K562 (cell line): Measurements from ENCODE around the gene ANXA4. TPM values are rescaled to one million over a fixed set of nuclear protein-coding genes. Genes with fewer than 3 reads are reported as not detected.

Experiments
- ARID1B ChIP-seq: fragments of 450-650 bp; IDR thresholded peaks from 2 replicates; pipeline ENCODE4 v1.6.1; 2016; ENCODE audit warnings: antibody characterized with exemption, mild to moderate bottlenecking, inconsistent platforms
- ARNT ChIP-seq, 2 experiments: fragments of 450-650 bp; IDR thresholded peaks; 2 replicates each; pipeline ENCODE4 v1.6.1; 2016; ENCODE audit warnings: mild to moderate bottlenecking in 1 of 2
- ATF3 ChIP-seq, 2 experiments: fragments of 450-650 bp in 1 of 2; sonication (generic) in 1 of 2; formaldehyde crosslinking in 1 of 2; IDR thresholded peaks in 1 of 2; conservative IDR thresholded peaks in 1 of 2; 2 replicates each; pipeline versions ENCODE4 v1.6.1 to v1.8.1; 2016 to 2023; ENCODE audit warnings: mild to moderate bottlenecking in 2 of 2, moderate library complexity in 2 of 2, inconsistent platforms in 1 of 2, missing genetic modification reagents in 1 of 2
- ATF7 ChIP-seq: fragments of 450-650 bp; IDR thresholded peaks from 2 replicates; pipeline ENCODE4 v1.7.1; 2014; ENCODE audit warnings: mild to moderate bottlenecking, moderate library complexity
- CXXC5 ChIP-seq: fragments of 250-450 bp; sonication (Bioruptor Pico); IDR thresholded peaks from 2 replicates; pipeline ENCODE4 v1.8.0; 2022; ENCODE audit warnings: inconsistent platforms, mild to moderate bottlenecking, moderate library complexity
- DDX20 ChIP-seq: fragments of 450-650 bp; IDR thresholded peaks from 2 replicates; pipeline ENCODE4 v1.6.1; 2016; ENCODE audit warnings: missing genetic modification characterization, low read depth, mild to moderate bottlenecking, missing compliant biosample characterization, moderate library complexity
- DLX4 ChIP-seq: fragments of 250-450 bp; sonication (Bioruptor Pico); IDR thresholded peaks from 2 replicates; pipeline ENCODE4 v1.6.1; 2021; ENCODE audit warnings: mild to moderate bottlenecking
- ETV1 ChIP-seq: fragments of 450-650 bp; conservative IDR thresholded peaks from 2 replicates; pipeline ENCODE4 v1.6.1; 2016; ENCODE audit warnings: missing genetic modification characterization, control low read depth, low read depth, missing compliant biosample characterization
- HCFC1 ChIP-seq: IDR thresholded peaks from 2 replicates; pipeline ENCODE4 v1.6.1; 2012; ENCODE audit warnings: low read depth, low read length, improper control_type of control experiment
- HINFP ChIP-seq: fragments of 450-650 bp; conservative IDR thresholded peaks from 2 replicates; pipeline ENCODE4 v1.6.1; 2016; ENCODE audit warnings: missing genetic modification characterization, low read depth, mild to moderate bottlenecking, control low read depth, missing compliant biosample characterization
- HNRNPH1 ChIP-seq: fragments of 200-400 bp; formaldehyde crosslinking; optimal IDR thresholded peaks from 2 replicates; pipeline ENCODE3; 2017; ENCODE audit warnings: low read depth, mild to moderate bottlenecking, low read length, moderate library complexity
- HOMEZ ChIP-seq: fragments of 250-450 bp; sonication (Bioruptor Pico); IDR thresholded peaks from 2 replicates; pipeline ENCODE4 v1.4.0; 2020; ENCODE audit warnings: mild to moderate bottlenecking, moderate library complexity
- JUN ChIP-seq, 2 experiments: sonication (generic) in 1 of 2; formaldehyde crosslinking in 1 of 2; IDR thresholded peaks; 2 replicates each; pipeline versions ENCODE4 v1.6.1 to v1.8.0; 2012 to 2022; ENCODE audit warnings: borderline replicate concordance in 2 of 2, mild to moderate bottlenecking in 2 of 2, improper control_type of control experiment in 1 of 2, low read depth in 1 of 2, low read length in 1 of 2, missing genetic modification reagents in 1 of 2
- MECOM ChIP-seq: fragments of 250-450 bp; sonication (Bioruptor Pico); IDR thresholded peaks from 2 replicates; pipeline ENCODE4 v1.8.0; 2022; ENCODE audit warnings: inconsistent platforms
- MYC ChIP-seq, 2 experiments: fragments of 250-450 bp in 1 of 2; sonication (Bioruptor Pico) in 1 of 2; IDR thresholded peaks; 2 replicates each; pipeline versions ENCODE4 v1.5.1 to v1.6.1; 2012 to 2021; ENCODE audit warnings: low read depth in 2 of 2, borderline replicate concordance in 1 of 2, improper control_type of control experiment in 1 of 2, low read length in 1 of 2, mild to moderate bottlenecking in 1 of 2, moderate library complexity in 1 of 2
- NFYB ChIP-seq: IDR thresholded peaks from 2 replicates; pipeline ENCODE4 v1.6.1; 2011; ENCODE audit warnings: mild to moderate bottlenecking, moderate library complexity; ENCODE audit not compliant: insufficient read length; ENCODE audit errors: extremely low read depth
- RAD21 ChIP-seq, 2 experiments: fragments of 250-450 bp in 1 of 2; fragments of 450-650 bp in 1 of 2; sonication (Bioruptor Pico) in 1 of 2; formaldehyde crosslinking in 1 of 2; IDR thresholded peaks in 1 of 2; conservative IDR thresholded peaks in 1 of 2; 2 replicates each; pipeline versions ENCODE4 v1.4.0 to v1.8.0; 2020 to 2022; ENCODE audit warnings: mild to moderate bottlenecking in 2 of 2, moderate library complexity in 1 of 2
- TBL1XR1 ChIP-seq, 2 experiments: IDR thresholded peaks; 2 replicates each; pipeline ENCODE4 v1.6.1; 2012; ENCODE audit warnings: improper control_type of control experiment in 2 of 2, low read length in 2 of 2, mild to moderate bottlenecking in 1 of 2
- TCF3 ChIP-seq: sonication (generic); formaldehyde crosslinking; IDR thresholded peaks from 2 replicates; pipeline ENCODE4 v1.4.0; 2020; ENCODE audit warnings: mild to moderate bottlenecking, missing genetic modification reagents
- TEAD1 ChIP-seq, 2 experiments: fragments of 450-650 bp in 1 of 2; sonication (generic) in 1 of 2; formaldehyde crosslinking; IDR thresholded peaks; 2 replicates each; pipeline versions ENCODE4 v1.4.0 to v1.8.0; 2020 to 2022; ENCODE audit warnings: mild to moderate bottlenecking in 2 of 2, missing genetic modification reagents in 1 of 2
- ZKSCAN3 ChIP-seq: fragments of 250-450 bp; sonication (Bioruptor Pico); IDR thresholded peaks from 2 replicates; pipeline ENCODE4 v1.4.0; 2020
- ZNF217 ChIP-seq: sonication (generic); formaldehyde crosslinking; IDR thresholded peaks from 2 replicates; pipeline ENCODE4 v1.8.0; 2022; ENCODE audit warnings: mild to moderate bottlenecking, missing genetic modification reagents
- polyA plus RNA-seq, 8 experiments: library from polyadenylated mRNA; depleted of rRNA in 4 of 8; stranded (reverse) in 5 of 8; unstranded in 3 of 8; fragments of >200 nt; fragmentation: Nextera tagmentation in 2 of 8; fragmentation: Illumina TruSeq in 1 of 8; extraction: Ambion mirVana in 2 of 8; extraction: Trizol in 1 of 8; gene quantifications; 2 replicates each; pipeline versions ENCODE4 v1.2.1 to v1.2.3, GENCODE V29; 2011 to 2014; ENCODE audit warnings: inconsistent platforms in 1 of 8, missing spikeins in 1 of 8
- total RNA-seq, 7 experiments: library from RNA; depleted of rRNA in 6 of 7; stranded (reverse); fragments of >200 nt in 6 of 7; fragmentation: Illumina TruSeq in 2 of 7; extraction: Trizol in 2 of 7; gene quantifications; 2 replicates each; pipeline versions ENCODE4 v1.2.1 to v1.2.3, GENCODE V29; 2011 to 2021; ENCODE audit warnings: low replicate concordance in 1 of 7

Gene ANXA4
- total and polyA plus RNA-seq, 9 of the 15 experiments (the other 6 are each of a cell fraction or from before 2014, with no cell fraction given): 3.4 to 13.6 (median 11.6) TPM

DNA sequence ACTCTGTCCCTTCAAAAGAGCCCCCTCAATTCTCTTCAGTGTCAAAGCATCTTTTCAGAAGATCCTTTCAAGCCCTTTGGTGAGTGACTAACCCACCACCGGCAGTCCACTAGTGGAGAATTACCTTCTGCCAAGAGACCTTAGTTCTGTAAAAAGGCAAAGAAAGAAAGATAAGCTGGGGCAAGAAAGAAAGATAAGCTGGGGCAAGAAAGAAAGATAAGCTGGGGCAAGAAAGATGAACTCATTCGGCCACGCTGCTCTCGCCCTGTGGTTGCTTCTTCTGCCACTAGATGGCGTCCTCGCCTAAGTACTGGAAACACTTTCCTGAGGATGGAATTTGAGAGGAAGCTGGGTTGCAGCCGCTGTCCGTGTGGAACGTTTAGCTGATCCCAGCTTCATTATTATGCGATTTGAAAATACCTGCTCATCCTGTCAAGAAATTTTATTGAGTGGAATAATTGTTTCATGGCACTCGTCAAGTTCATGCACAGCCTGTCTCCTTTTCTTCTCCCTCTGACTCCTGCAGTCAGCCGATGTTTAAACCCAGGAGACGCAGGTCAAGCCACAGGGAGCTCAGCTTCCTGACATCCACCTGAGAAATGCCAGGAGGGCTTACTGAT, 17.3 kb upstream of the ANXA4 start (continued):
- TF ChIP-seq MECOM (CRISPR knock-in tag): peak; percentile 23; the same call in 1 of the 2 replicates
- TF ChIP-seq HCFC1: no peak
- TF ChIP-seq HOMEZ (CRISPR knock-in tag): no peak
- 0 out of 2 replicates have a peak, but pooled peaks have one; percentile 34 for TF ChIP-seq ETV1
- TF ChIP-seq HINFP (tag): no peak
- TF ChIP-seq DDX20 (tag): no peak
- TF ChIP-seq DLX4: no peak
- TF ChIP-seq TBL1XR1 (IDR thresholded peaks at IDR 0.05; ENCODE audit: low read length in 2 of 2): no peak
- peak in 1 of 2 experiments; percentile 72; a peak in 1 of 4 replicates for TF ChIP-seq ARNT (IDR thresholded peaks at IDR 0.05)
- TF ChIP-seq RAD21 (CRISPR knock-in tag; conservative IDR thresholded peaks at IDR 0.05 in 1 of 2, IDR thresholded peaks at IDR 0.05 in 1 of 2): peak; percentile 97 to 99
- TF ChIP-seq TEAD1 (CRISPR knock-in tag; IDR thresholded peaks at IDR 0.05): peak; percentile 51 to 54; a peak in 2 of 4 replicates
- TF ChIP-seq CXXC5 (CRISPR knock-in tag): no peak
- no peak for TF ChIP-seq ZKSCAN3 (CRISPR knock-in tag)
- TF ChIP-seq ATF3 (IDR thresholded peaks at IDR 0.05): peak; percentile 22; the same call in 1 of the 2 replicates
- peak; percentile 57; the same call in 1 of the 2 replicates for TF ChIP-seq ATF3 (CRISPR knock-in tag; conservative IDR thresholded peaks at IDR 0.05)
- TF ChIP-seq ATF7: peak; percentile 79
- TF ChIP-seq ZNF217 (CRISPR knock-in tag): no peak
- TF ChIP-seq TCF3 (CRISPR knock-in tag): peak; percentile 49; the same call in 1 of the 2 replicates
- TF ChIP-seq NFYB: no peak
- no peak for TF ChIP-seq HNRNPH1
- peak; percentile 87 for TF ChIP-seq ARID1B
- peak; percentile 53; the same call in 1 of the 2 replicates for TF ChIP-seq JUN (IDR thresholded peaks at IDR 0.05; ENCODE audit: borderline replicate concordance, low read depth, low read length)
- no peak for TF ChIP-seq JUN (CRISPR knock-in tag; IDR thresholded peaks at IDR 0.05; ENCODE audit: borderline replicate concordance)
- peak; percentile 71 for TF ChIP-seq MYC (IDR thresholded peaks at IDR 0.05; ENCODE audit: low read depth, low read length)
- TF ChIP-seq MYC (CRISPR knock-in tag; IDR thresholded peaks at IDR 0.05; ENCODE audit: borderline replicate concordance, low read depth): no peak
